ENCODE results near the gene HTRA1.

DNA sequence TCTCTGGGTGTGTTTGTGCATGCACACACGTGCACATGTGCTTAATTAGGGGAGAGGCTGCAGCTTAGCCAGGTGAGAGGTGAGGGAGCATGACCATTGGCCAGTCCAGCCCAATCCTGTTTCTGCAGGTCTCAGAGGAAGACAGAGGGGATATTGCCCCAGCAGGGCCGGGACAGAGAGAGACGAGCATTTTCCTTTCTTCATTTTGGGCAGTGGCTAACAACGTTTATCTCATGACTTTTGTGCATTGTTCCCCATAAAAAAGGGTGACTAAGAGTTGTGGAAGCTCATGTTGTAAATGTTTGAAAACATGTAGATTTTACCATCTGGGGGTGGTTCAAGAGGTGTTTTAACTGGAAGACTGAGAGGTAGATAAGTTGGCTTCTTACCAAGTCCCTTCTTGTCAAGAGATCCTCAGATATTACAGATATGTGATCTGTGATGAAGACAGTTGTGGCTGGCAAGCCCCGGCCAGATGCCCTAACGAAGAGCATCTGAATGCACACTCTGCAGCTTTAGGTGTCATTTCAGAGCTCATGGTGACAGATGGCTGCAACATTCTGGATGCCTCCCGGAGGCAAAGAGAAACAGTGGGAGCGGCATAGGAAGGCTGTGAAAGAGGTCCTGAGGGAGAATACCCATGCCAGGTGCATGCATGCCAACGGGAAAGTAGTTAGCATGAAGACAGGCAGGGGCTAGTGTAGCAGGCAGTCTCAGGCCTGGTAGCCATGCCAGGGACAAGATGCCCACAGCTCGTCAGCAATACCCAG is 82.5 kb downstream of the HTRA1 start:
- no peak for TF ChIP-seq CTCF (IDR thresholded peaks at IDR 0.05)
- TF ChIP-seq POLR2A (IDR thresholded peaks at IDR 0.05) = no peak

All from thyroid gland (tissue), 4 donors.